Ishikawa (cell line): ENCODE measurements around the gene ZSWIM2.

Source experiments
- CEBPB ChIP-seq: IDR thresholded peaks from 2 replicates; pipeline ENCODE4 v1.6.1; 2012
- CREB1 ChIP-seq: IDR thresholded peaks from 2 replicates; pipeline ENCODE4 v1.6.1; 2012; ENCODE audit warnings: low read depth
- EGR1 ChIP-seq: IDR thresholded peaks from 2 replicates; pipeline ENCODE4 v1.6.1; 2012
- EP300 ChIP-seq: IDR thresholded peaks from 2 replicates; pipeline ENCODE4 v1.6.1; 2012; ENCODE audit warnings: borderline replicate concordance
- FOXM1 ChIP-seq: IDR thresholded peaks from 2 replicates; pipeline ENCODE4 v1.6.1; 2012; ENCODE audit warnings: low read depth, borderline replicate concordance
- NFIC ChIP-seq: IDR thresholded peaks from 2 replicates; pipeline ENCODE4 v1.6.1; 2012
- RAD21 ChIP-seq: IDR thresholded peaks from 2 replicates; pipeline ENCODE4 v1.6.1; 2012; ENCODE audit warnings: low read depth
- REST ChIP-seq: IDR thresholded peaks from 2 replicates; pipeline ENCODE4 v1.6.1; 2012; ENCODE audit warnings: low read depth, mild to moderate bottlenecking
- TAF1 ChIP-seq: IDR thresholded peaks from 2 replicates; pipeline ENCODE4 v1.6.1; 2012; ENCODE audit warnings: low read depth, mild to moderate bottlenecking
- TCF12 ChIP-seq: IDR thresholded peaks from 2 replicates; pipeline ENCODE4 v1.6.1; 2012; ENCODE audit warnings: low read depth
- TEAD4 ChIP-seq: IDR thresholded peaks from 2 replicates; pipeline ENCODE4 v1.6.1; 2012
- YY1 ChIP-seq: IDR thresholded peaks from 2 replicates; pipeline ENCODE4 v1.6.1; 2012; ENCODE audit warnings: low read depth
- ZBTB7A ChIP-seq: IDR thresholded peaks from 2 replicates; pipeline ENCODE4 v1.6.1; 2012; ENCODE audit warnings: low read depth
- TF ChIP-seq, protein P1 (sequence below): IDR thresholded peaks from 2 replicates; pipeline ENCODE4 v1.6.1; 2012
- TF ChIP-seq, protein P2 (sequence below): IDR thresholded peaks from 2 replicates; pipeline ENCODE4 v1.6.1; 2012

ZSWIM2 gene

GRCh38 chr2:186862869-186863709, 14.1 kb upstream of the ZSWIM2 start:
- TF ChIP-seq RAD21 (peak; percentile 85), YY1 (no peak)

- no peak for TF ChIP-seq TCF12
- TF ChIP-seq CEBPB = no peak
- TF ChIP-seq YY1 = no peak
- TF ChIP-seq TAF1 = no peak
- TF ChIP-seq NFIC = no peak
- no peak for TF ChIP-seq EP300
- TF ChIP-seq TEAD4 = no peak
- no peak for TF ChIP-seq EGR1
- TF ChIP-seq RAD21 = no peak
- no peak for TF ChIP-seq REST
- TF ChIP-seq ZBTB7A = no peak
- TF ChIP-seq, protein P1, sequence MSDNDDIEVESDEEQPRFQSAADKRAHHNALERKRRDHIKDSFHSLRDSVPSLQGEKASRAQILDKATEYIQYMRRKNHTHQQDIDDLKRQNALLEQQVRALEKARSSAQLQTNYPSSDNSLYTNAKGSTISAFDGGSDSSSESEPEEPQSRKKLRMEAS = no peak
- TF ChIP-seq FOXM1 = no peak
- TF ChIP-seq CREB1 = no peak
- TF ChIP-seq, protein P2, sequence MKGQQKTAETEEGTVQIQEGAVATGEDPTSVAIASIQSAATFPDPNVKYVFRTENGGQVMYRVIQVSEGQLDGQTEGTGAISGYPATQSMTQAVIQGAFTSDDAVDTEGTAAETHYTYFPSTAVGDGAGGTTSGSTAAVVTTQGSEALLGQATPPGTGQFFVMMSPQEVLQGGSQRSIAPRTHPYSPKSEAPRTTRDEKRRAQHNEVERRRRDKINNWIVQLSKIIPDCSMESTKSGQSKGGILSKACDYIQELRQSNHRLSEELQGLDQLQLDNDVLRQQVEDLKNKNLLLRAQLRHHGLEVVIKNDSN = no peak
Observed at GRCh38 chr2:186855216-186855615, 6.2 kb upstream of the ZSWIM2 start.

DNA sequence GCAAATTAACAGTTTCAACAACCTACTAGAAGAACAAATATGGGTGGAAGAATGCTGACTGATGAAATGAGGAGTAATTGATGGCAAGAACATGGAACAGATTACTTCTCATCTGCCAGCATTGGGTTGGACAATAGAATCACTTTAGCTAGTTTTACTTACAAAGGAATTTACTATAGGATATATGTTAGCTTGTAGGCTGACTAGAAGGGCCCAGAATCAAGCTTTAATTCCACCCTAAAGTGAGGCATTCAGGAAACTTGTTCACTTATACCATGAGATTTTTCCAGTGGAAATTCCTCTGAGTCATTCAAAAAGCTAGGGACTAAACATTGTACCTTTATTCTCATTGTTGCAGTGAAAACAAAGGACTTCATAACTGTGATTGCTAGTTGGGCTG, 5.0 kb upstream of the ZSWIM2 start:
- TF ChIP-seq TCF12 (no peak), ZBTB7A (no peak), REST (no peak), EP300 (no peak), TEAD4 (no peak), EGR1 (no peak), FOXM1 (no peak), CREB1 (no peak), RAD21 (no peak), NFIC (no peak), CEBPB (no peak), TAF1 (no peak)
- TF ChIP-seq, protein P1 = no peak
- TF ChIP-seq, protein P2 = no peak

- TF ChIP-seq YY1 (no peak), REST (no peak)
Observed at GRCh38 chr2:186852508-186852907, 3.5 kb upstream of the ZSWIM2 start.

GRCh38 chr2:186842373-186842772, 6.6 kb downstream of the ZSWIM2 start:
- TF ChIP-seq NFIC = no peak
- TF ChIP-seq, protein P2 = no peak
- TF ChIP-seq CEBPB = no peak
- no peak for TF ChIP-seq EP300
- TF ChIP-seq, protein P1 = no peak
- TF ChIP-seq YY1 = no peak
- no peak for TF ChIP-seq FOXM1
- TF ChIP-seq TEAD4 = no peak
- no peak for TF ChIP-seq TAF1
